HG02943 (cell line): Measurements from ENCODE around the gene ATF7.
"Not testable (repeated sequence)": the region's sequence is repeated elsewhere in the genome, so short reads cannot be mapped to it uniquely, and the experiment has no call there.

ENCODE experiments used
- ATAC-seq: cut with Tn5 transposase; IDR thresholded peaks from one replicate; pipeline ENCODE4 v1.9.1; 2021; ENCODE audit warnings: mild to moderate bottlenecking, low read depth, moderate library complexity; ENCODE audit not compliant: unreplicated experiment

The ATF7 gene

GRCh38 chr12:53489242-53489864, 136.8 kb downstream of the ATF7 start:
- ATAC-seq: no peak

GRCh38 chr12:53486736-53487487, 139.3 kb downstream of the ATF7 start:
- no peak for ATAC-seq

- ATAC-seq: no peak
Observed at GRCh38 chr12:53485955-53486735, 140.0 kb downstream of the ATF7 start.

- ATAC-seq: no peak
Observed at GRCh38 chr12:53484686-53485575, 141.3 kb downstream of the ATF7 start.

- no peak for ATAC-seq
Observed at GRCh38 chr12:53483979-53484377, 142.2 kb downstream of the ATF7 start.

- ATAC-seq: no peak
Observed at GRCh38 chr12:53483225-53483978, 142.8 kb downstream of the ATF7 start.

GRCh38 chr12:53482626-53483168, 143.5 kb downstream of the ATF7 start:
- no peak for ATAC-seq

- no peak for ATAC-seq
Observed at GRCh38 chr12:53481939-53482586, 144.1 kb downstream of the ATF7 start.

- ATAC-seq: not testable (repeated sequence)
Observed at GRCh38 chr12:53481458-53481857, 144.7 kb downstream of the ATF7 start.

- ATAC-seq: no peak
Observed at GRCh38 chr12:53480491-53481442, 145.4 kb downstream of the ATF7 start.

GRCh38 chr12:53479331-53479730, 146.9 kb downstream of the ATF7 start:
- ATAC-seq: no peak

GRCh38 chr12:53478865-53479264, 147.3 kb downstream of the ATF7 start:
- no peak for ATAC-seq

- ATAC-seq: no peak
Observed at GRCh38 chr12:53476769-53477209, 149.4 kb downstream of the ATF7 start.

GRCh38 chr12:53474819-53475218, 151.4 kb downstream of the ATF7 start:
- ATAC-seq: no peak

GRCh38 chr12:53474077-53474476, 152.1 kb downstream of the ATF7 start:
- no peak for ATAC-seq

GRCh38 chr12:53472056-53472582, 154.1 kb downstream of the ATF7 start:
- ATAC-seq: no peak

GRCh38 chr12:53468282-53468681, 157.9 kb downstream of the ATF7 start:
- no peak for ATAC-seq

- ATAC-seq: no peak
Observed at GRCh38 chr12:53467880-53468279, 158.3 kb downstream of the ATF7 start.
